Caco-2 (cell line): ENCODE results near the gene KRTAP3-1. TPM values are rescaled to one million over a fixed set of nuclear protein-coding genes. Genes with fewer than 3 reads are reported as not detected.
A peak's percentile ranks its signal among the peaks of the same experiment; 100 is the strongest.

Experiments used
- BruUV-seq: library from RNA; stranded (reverse); fragments of 400-500 nt; replicated peaks from 2 replicates; lab custom pipeline; 2021; lab: Mats Ljungman, UMichigan
- CTCF ChIA-PET: fragments of 300-600 bp; sonication (Branson Sonifier 250); formaldehyde crosslinking; loops from one replicate; lab custom pipeline; 2022; ENCODE audit warnings: antibody characterized with exemption; lab: Charles Lee
- POLR2A ChIA-PET: fragments of 300-600 bp; sonication (Branson Sonifier 250); formaldehyde crosslinking; loops from one replicate; lab custom pipeline; 2022; ENCODE audit warnings: antibody characterized with exemption; lab: Charles Lee
- DNase-seq, 2 experiments: peaks; one replicate each; pipeline versions ENCODE4 v3.0.0 to v3.0.0-alpha.2; 2020 to 2022
- H3K27me3 ChIP-seq: replicated peaks from 2 replicates; pipeline ENCODE4 v1.6.0; 2011; ENCODE audit warnings: low read length; ENCODE audit not compliant: control insufficient read depth, insufficient read depth
- H3K36me3 ChIP-seq: 2 replicates; pipeline ENCODE4 v1.5.1; 2011; ENCODE audit warnings: low read length; ENCODE audit not compliant: control insufficient read depth, insufficient read depth
- H3K4me1 ChIP-seq: fragments of 250-450 bp; sonication (Bioruptor Pico); 2 replicates; pipeline ENCODE4 v1.5.1; 2020; ENCODE audit warnings: mild to moderate bottlenecking
- H3K4me3 ChIP-seq: 2 replicates; pipeline ENCODE4 v1.5.1; 2011; ENCODE audit warnings: low read depth, mild to moderate bottlenecking, control low read depth, low read length
- H3K9me3 ChIP-seq: fragments of 250-450 bp; sonication (Bioruptor Pico); 2 replicates; pipeline ENCODE4 v1.5.1; 2020; ENCODE audit warnings: mild to moderate bottlenecking, moderate library complexity
- H3K27ac Mint-ChIP-seq: one replicate; pipeline ENCODE4 v1.8.0; 2022; ENCODE audit warnings: mixed read lengths; ENCODE audit not compliant: unreplicated experiment
- H3K27me3 Mint-ChIP-seq: one replicate; pipeline ENCODE4 v1.8.0; 2022; ENCODE audit warnings: mixed read lengths; ENCODE audit not compliant: insufficient read depth, unreplicated experiment
- H3K36me3 Mint-ChIP-seq: one replicate; pipeline ENCODE4 v1.8.0; 2022; ENCODE audit warnings: mild to moderate bottlenecking, mixed read lengths; ENCODE audit not compliant: insufficient read depth, unreplicated experiment
- H3K4me1 Mint-ChIP-seq: one replicate; pipeline ENCODE4 v1.8.0; 2022; ENCODE audit warnings: low read depth, mixed read lengths; ENCODE audit not compliant: unreplicated experiment
- H3K4me3 Mint-ChIP-seq: one replicate; pipeline ENCODE4 v1.8.0; 2022; ENCODE audit warnings: mild to moderate bottlenecking, moderate library complexity, mixed read lengths; ENCODE audit not compliant: unreplicated experiment
- H3K9me3 Mint-ChIP-seq: one replicate; pipeline ENCODE4 v1.8.0; 2022; ENCODE audit warnings: mixed read lengths; ENCODE audit not compliant: unreplicated experiment
- CTCF ChIP-seq, 2 experiments: fragments of 200-600 bp in 1 of 2; IDR thresholded peaks; 1 replicate in 1 of 2; 2 replicates in 1 of 2; pipeline versions ENCODE4 v1.5.1 to v1.8.0; 2011 to 2022; ENCODE audit warnings: antibody characterized with exemption in 1 of 2, control low read depth in 1 of 2, inconsistent platforms in 1 of 2, low read depth in 1 of 2, low read length in 1 of 2, mild to moderate bottlenecking in 1 of 2, moderate library complexity in 1 of 2; ENCODE audit not compliant: insufficient read depth in 1 of 2, severe bottlenecking in 1 of 2, unreplicated experiment in 1 of 2
- intact Hi-C: fragments of 100-400 bp; cut with micrococcal nuclease; formaldehyde crosslinking; loops from one replicate; pipeline ENCODE4 v1.10.0; 2022; ENCODE audit not compliant: unreplicated experiment
- total RNA-seq: library from RNA; stranded (reverse); gene quantifications from 2 replicates; pipeline ENCODE4 v1.2.3, GENCODE V29; 2022

KRTAP3-1 gene
- total RNA-seq, 1 experiment from 2014 or later = 7.4 TPM

GRCh38 chr17:41054025-41054424 is 45.1 kb upstream of the KRTAP3-1 start:
- no peak for TF ChIP-seq CTCF (IDR thresholded peaks at IDR 0.05; ENCODE audit: insufficient read depth in 1 of 2, low read depth in 1 of 2, low read length in 1 of 2, severe bottlenecking in 1 of 2, unreplicated experiment in 1 of 2)
- BruUV-seq = no TSS peak
- ChIA-PET POLR2A (no interaction called here), CTCF (no interaction called here)
- Mint-ChIP-seq H3K9me3 (peaks cover 10% of the 10 kb centered on the region), H3K4me3 (no peak overlapping the region), H3K36me3 (peaks cover 11% of the 10 kb centered on the region), H3K4me1 (peaks cover 28% of the 10 kb centered on the region), H3K27me3 (no peaks in the 10 kb centered on the region), H3K27ac (peak overlapping the region; percentile 53)
- intact Hi-C loops = no loop called here
- H3K36me3 ChIP-seq = no peaks in the 10 kb centered on the region
- peaks cover 28% of the 10 kb centered on the region for H3K4me1 ChIP-seq
- H3K4me3 ChIP-seq = no peak overlapping the region
- H3K9me3 ChIP-seq = peaks cover 8% of the 10 kb centered on the region
- DNase-seq = peak; percentile 40 to 50
- H3K27me3 ChIP-seq = no peaks in the 10 kb centered on the region

GRCh38 chr17:41052566-41052965 is 43.6 kb upstream of the KRTAP3-1 start:
- Histone ChIP-seq H3K9me3 (peaks cover 8% of the 10 kb centered on the region), H3K36me3 (no peaks in the 10 kb centered on the region), H3K27me3 (no peaks in the 10 kb centered on the region), H3K4me3 (no peak overlapping the region), H3K4me1 (peaks cover 28% of the 10 kb centered on the region)
- Mint-ChIP-seq H3K4me3 (no peak overlapping the region), H3K9me3 (peaks cover 10% of the 10 kb centered on the region), H3K27me3 (no peaks in the 10 kb centered on the region), H3K36me3 (peaks cover 5% of the 10 kb centered on the region), H3K4me1 (peaks cover 31% of the 10 kb centered on the region), H3K27ac (no peak overlapping the region)
- ChIA-PET POLR2A (no interaction called here), CTCF (no interaction called here)
- no peak for DNase-seq
- intact Hi-C loops = no loop called here
- no TSS peak for BruUV-seq
- no peak for TF ChIP-seq CTCF (IDR thresholded peaks at IDR 0.05; ENCODE audit: insufficient read depth in 1 of 2, low read depth in 1 of 2, low read length in 1 of 2, severe bottlenecking in 1 of 2, unreplicated experiment in 1 of 2)

GRCh38 chr17:41049110-41049509 is 40.2 kb upstream of the KRTAP3-1 start:
- peaks cover 26% of the 10 kb centered on the region for H3K4me1 Mint-ChIP-seq
- DNase-seq = no peak
- H3K27ac Mint-ChIP-seq = peak overlapping the region; percentile 91
- POLR2A ChIA-PET = interaction anchor here (1.8 kb wide), 1 partner anchor 10 kb away, joined by 8 read pairs; no protein-coding TSS in a partner anchor
- intact Hi-C loops = no loop called here
- peaks cover 31% of the 10 kb centered on the region for H3K4me1 ChIP-seq
- H3K4me3 Mint-ChIP-seq = peak overlapping the region; percentile 58
- H3K9me3 Mint-ChIP-seq = peaks cover 11% of the 10 kb centered on the region
- CTCF ChIA-PET = interaction anchor here (0.7 kb wide), 2 partner anchors 10 kb away, joined by 4 to 7 read pairs; no protein-coding TSS in a partner anchor
- no peak overlapping the region for H3K4me3 ChIP-seq
- BruUV-seq = no TSS peak
- H3K27me3 Mint-ChIP-seq = no peaks in the 10 kb centered on the region
- no peaks in the 10 kb centered on the region for H3K27me3 ChIP-seq
- peaks cover 9% of the 10 kb centered on the region for H3K9me3 ChIP-seq
- peaks cover 5% of the 10 kb centered on the region for H3K36me3 Mint-ChIP-seq
- no peak for TF ChIP-seq CTCF (IDR thresholded peaks at IDR 0.05; ENCODE audit: insufficient read depth in 1 of 2, low read depth in 1 of 2, low read length in 1 of 2, severe bottlenecking in 1 of 2, unreplicated experiment in 1 of 2)
- no peaks in the 10 kb centered on the region for H3K36me3 ChIP-seq
